Stimulated activated CD4-positive, alpha-beta T cell treated with anti-CD3 and anti-CD28 coated beads, TNF-alpha, amount 100 ng/mL, for 1 hour (primary cell): ENCODE results near the gene CEACAM6.
"Not testable (repeated sequence)": the region's sequence is repeated elsewhere in the genome, so short reads cannot be mapped to it uniquely, and the experiment has no call there.

Source experiments
- DNase-seq, 3 donors: peaks; one replicate each; pipeline ENCODE4 v3.0.0-alpha.2; 2020; ENCODE audit warnings: low read depth in 3 of 3, low spot score in 1 of 3

CEACAM6 gene

GRCh38 chr19:41746593-41747227 lies 8.6 kb upstream of the CEACAM6 start:
- peak in 1 of 3 donors; percentile 14 for DNase-seq

- no peak for DNase-seq
Observed at GRCh38 chr19:41748012-41748411, 7.3 kb upstream of the CEACAM6 start.

- DNase-seq: not testable (repeated sequence)
Observed at GRCh38 chr19:41750248-41751134, 4.8 kb upstream of the CEACAM6 start.

- peak; percentile 31 to 77 (median 54) for DNase-seq
Observed at GRCh38 chr19:41753159-41753558, 2.2 kb upstream of the CEACAM6 start.

- peak; percentile 43 to 46 (median 46) for DNase-seq
Observed at GRCh38 chr19:41753936-41754529, 1.3 kb upstream of the CEACAM6 start.

- no peak for DNase-seq
Observed at GRCh38 chr19:41758846-41759245, 3.5 kb downstream of the CEACAM6 start.

GRCh38 chr19:41767115-41767514 lies 11.8 kb downstream of the CEACAM6 start:
- no peak for DNase-seq

GRCh38 chr19:41768105-41768504 lies 12.8 kb downstream of the CEACAM6 start:
- not testable (repeated sequence) for DNase-seq

GRCh38 chr19:41769608-41770007 lies 14.3 kb downstream of the CEACAM6 start:
- DNase-seq: no peak

- no peak for DNase-seq
Observed at GRCh38 chr19:41771410-41771809, 16.1 kb downstream of the CEACAM6 start.

- peak in 1 of 3 donors; percentile 19 for DNase-seq
Observed at GRCh38 chr19:41774515-41774980, 19.2 kb downstream of the CEACAM6 start.

- no peak for DNase-seq
Observed at GRCh38 chr19:41776700-41777099, 21.4 kb downstream of the CEACAM6 start.

- DNase-seq: no peak
Observed at GRCh38 chr19:41783612-41784011, 28.3 kb downstream of the CEACAM6 start.

- no peak for DNase-seq
Observed at GRCh38 chr19:41784312-41784711, 29.0 kb downstream of the CEACAM6 start.

GRCh38 chr19:41784743-41785142 lies 29.4 kb downstream of the CEACAM6 start:
- DNase-seq: no peak

GRCh38 chr19:41785653-41786052 lies 30.3 kb downstream of the CEACAM6 start:
- peak; percentile 22 to 48 (median 42) for DNase-seq

GRCh38 chr19:41787055-41787454 lies 31.7 kb downstream of the CEACAM6 start:
- DNase-seq: no peak

- DNase-seq: not testable (repeated sequence)
Observed at GRCh38 chr19:41788518-41788917, 33.2 kb downstream of the CEACAM6 start.

GRCh38 chr19:41789053-41789452 lies 33.7 kb downstream of the CEACAM6 start:
- not testable (repeated sequence) for DNase-seq

GRCh38 chr19:41792513-41793413 lies 37.4 kb downstream of the CEACAM6 start:
- DNase-seq: peak in 2 of 3 donors; percentile 36 to 39

- DNase-seq: no peak
Observed at GRCh38 chr19:41793414-41793727, 38.0 kb downstream of the CEACAM6 start.
